GM10266 (cell line): ENCODE results near the gene SELENOH.
A peak's percentile ranks its signal among the peaks of the same experiment; 100 is the strongest.

Source experiments
- DNase-seq: peaks from one replicate; pipeline ENCODE4 v3.0.0; 2012; ENCODE audit errors: extremely low spot score
- TF ChIP-seq, protein P1 (sequence below): IDR thresholded peaks from 2 replicates; pipeline ENCODE4 v1.5.1; 2012; ENCODE audit warnings: mild to moderate bottlenecking, low read depth; ENCODE audit not compliant: control insufficient read depth, insufficient read depth; ENCODE audit errors: missing control alignments

The SELENOH gene

DNA sequence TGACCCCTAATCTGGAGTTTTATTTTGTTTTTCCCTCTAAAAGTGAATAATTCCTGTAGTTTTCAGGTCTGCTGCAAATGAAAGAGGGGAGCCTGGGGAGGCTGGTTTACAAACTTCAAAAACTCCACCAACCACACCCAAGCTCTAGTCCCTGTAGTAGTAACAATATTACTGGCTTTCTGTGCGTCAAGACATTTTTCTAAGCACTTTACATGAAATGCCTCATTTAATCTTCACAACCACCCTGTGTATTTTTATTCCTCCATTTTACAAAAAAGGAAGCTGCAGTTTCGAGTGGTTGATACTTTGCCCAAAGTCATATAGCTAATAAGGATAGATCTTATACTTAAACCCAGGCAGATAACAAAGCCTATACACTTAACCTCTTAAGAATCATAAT is 43.8 kb downstream of the SELENOH start:
- TF ChIP-seq, protein P1, sequence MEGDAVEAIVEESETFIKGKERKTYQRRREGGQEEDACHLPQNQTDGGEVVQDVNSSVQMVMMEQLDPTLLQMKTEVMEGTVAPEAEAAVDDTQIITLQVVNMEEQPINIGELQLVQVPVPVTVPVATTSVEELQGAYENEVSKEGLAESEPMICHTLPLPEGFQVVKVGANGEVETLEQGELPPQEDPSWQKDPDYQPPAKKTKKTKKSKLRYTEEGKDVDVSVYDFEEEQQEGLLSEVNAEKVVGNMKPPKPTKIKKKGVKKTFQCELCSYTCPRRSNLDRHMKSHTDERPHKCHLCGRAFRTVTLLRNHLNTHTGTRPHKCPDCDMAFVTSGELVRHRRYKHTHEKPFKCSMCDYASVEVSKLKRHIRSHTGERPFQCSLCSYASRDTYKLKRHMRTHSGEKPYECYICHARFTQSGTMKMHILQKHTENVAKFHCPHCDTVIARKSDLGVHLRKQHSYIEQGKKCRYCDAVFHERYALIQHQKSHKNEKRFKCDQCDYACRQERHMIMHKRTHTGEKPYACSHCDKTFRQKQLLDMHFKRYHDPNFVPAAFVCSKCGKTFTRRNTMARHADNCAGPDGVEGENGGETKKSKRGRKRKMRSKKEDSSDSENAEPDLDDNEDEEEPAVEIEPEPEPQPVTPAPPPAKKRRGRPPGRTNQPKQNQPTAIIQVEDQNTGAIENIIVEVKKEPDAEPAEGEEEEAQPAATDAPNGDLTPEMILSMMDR, result no peak
- DNase-seq, result no peak

DNA sequence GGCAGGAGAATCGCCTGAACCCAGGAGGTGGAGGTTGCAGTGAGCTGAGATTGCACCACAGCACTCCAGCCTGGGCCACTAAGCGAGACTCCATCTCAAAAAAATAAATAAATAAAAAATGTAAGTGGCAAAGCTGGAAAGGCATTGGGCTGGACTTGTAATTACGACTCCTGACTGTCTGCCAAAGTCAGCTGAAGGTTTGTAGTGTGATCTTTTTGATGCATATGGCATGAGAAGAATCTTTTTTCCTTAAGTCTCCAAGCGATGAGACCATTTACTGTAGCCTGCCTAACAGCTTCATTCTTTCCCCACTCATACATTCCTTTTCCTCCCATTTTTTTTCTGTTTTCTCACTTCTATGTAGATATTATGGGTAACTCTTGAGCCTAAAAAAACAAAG is 45.1 kb downstream of the SELENOH start:
- TF ChIP-seq, protein P1, result no peak
- no peak for DNase-seq

DNA sequence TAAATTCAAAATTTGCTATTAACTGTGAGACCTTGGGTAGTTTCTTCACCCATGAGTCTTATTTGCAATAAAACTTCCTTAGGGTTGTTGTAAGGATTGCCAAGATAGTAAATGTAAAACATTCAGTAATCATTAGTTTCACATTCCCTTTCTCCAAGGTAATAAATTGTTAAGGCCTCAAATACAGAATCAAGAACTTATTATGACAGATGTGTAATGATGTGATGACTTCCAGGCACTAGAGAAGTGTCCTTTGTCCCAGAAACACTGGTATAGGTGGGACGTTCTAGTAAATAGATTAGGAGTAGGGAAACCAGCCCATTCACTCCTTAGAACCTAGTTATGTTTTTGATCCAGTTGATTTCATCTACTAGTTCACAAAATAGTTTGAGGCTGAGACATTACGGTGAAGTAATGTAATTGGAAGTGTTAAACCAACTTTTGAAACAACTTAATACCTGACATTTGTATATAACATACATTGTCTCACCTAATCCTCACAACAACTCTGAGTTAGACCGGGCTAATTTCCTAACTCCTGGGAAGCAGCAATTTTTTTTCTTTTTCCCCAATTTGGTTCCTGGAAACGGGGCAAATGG is 45.8 kb downstream of the SELENOH start:
- TF ChIP-seq, protein P1, result no peak
- no peak for DNase-seq

DNA sequence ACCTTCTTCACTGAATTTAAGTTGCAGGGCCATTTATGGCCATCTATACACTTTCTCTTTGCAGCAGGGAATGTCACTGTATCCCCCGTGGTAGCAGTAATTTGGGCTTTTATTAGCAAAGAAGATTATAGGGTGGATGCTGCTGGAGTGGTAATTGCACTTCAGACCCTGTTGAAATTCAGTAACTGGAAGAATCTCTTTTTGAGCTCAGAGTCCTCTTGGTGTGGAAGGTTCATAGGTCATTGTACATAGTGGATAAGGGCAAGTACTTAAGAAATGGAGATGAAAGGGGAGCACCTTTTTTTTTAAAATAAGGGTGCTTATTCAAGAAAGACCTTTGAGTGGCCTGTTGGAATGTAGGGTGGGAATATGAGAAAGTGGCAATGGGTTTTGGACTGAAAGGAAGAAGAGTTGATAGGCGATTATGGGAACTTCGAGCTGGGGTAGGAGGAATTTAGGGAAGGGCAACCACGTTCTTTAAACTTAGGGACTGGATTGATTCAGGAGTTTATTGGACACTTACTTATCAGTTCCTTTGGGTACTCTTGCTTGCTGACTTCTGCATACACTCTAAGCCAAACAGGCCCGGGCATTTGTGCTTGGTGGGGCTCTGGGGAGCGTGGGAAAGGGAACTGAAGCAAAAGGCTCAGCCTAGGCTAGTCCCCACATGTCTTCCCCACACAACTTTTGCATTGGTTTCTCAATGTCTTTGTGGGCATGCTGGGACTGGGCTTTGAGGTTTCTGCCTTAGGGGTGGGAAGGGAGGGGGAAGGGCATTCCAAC is 46.8 kb downstream of the SELENOH start:
- DNase-seq, result peak; percentile 62
- TF ChIP-seq, protein P1, result no peak

DNA sequence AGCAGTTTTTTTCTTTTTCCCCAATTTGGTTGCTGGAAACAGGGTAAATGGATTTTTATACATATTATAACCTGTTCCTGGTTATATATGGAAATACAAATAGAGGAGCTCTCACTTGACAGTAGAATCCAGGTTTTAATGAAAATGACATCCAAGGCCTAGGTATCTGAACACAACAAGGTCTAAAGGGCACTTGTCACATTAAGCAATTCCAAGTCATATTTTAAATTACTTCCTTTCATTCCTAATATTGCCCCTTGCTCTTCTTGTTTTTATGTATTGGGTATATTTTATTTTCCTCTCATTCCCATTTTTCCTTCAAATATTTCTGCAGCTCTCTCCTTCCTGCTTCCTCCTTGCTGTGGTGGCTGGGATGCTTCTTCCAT is 47.4 kb downstream of the SELENOH start:
- DNase-seq, result no peak
- TF ChIP-seq, protein P1, result no peak

DNA sequence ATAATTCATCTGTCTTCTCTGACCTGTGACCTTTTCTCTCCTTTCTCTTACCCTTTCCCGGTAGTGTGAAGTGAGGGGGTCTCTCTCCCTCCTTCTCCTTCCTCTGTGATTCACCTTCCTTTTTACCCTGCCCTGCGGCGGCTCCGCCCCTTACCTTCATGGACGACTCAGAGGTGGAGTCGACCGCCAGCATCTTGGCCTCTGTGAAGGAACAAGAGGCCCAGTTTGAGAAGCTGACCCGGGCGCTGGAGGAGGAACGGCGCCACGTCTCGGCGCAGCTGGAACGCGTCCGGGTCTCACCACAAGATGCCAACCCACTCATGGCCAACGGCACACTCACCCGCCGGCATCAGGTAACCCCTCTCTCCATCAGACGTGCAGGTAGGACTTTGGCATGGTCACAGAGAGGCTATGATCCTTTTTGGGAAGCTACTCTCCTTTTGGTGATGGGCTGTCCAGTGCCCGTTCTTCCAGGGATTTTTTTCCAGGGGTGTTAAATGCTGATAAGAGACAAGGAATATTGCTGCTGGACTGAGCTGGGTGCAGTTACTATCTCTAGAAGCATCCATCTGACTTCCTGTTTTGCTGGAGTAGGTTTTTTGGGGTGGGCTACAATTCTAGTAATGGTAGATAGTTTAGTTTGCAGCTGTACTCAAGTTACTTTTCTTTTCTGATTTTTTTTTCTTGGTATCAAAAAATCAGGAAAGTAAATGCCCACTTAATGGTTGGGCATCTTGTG is 50.2 kb downstream of the SELENOH start:
- TF ChIP-seq, protein P1, result no peak
- no peak for DNase-seq
